HG02981 (cell line): ENCODE data around the gene PLEKHM2.
"Not testable (repeated sequence)": the region's sequence is repeated elsewhere in the genome, so short reads cannot be mapped to it uniquely, and the experiment has no call there.

ENCODE experiments used
- ATAC-seq: cut with Tn5 transposase; IDR thresholded peaks from one replicate; pipeline ENCODE4 v1.9.1; 2021; ENCODE audit warnings: mild to moderate bottlenecking, moderate library complexity; ENCODE audit not compliant: unreplicated experiment

The PLEKHM2 gene

GRCh38 chr1:15684042-15684461 is at the start of gene PLEKHM2:
Gene PLEKHM2, plus strand, starts transcription at chr1:15684320. Its CDS starts 239 bp downstream, at chr1:15684559.
- no peak for ATAC-seq

- ATAC-seq: no peak
Measured at GRCh38 chr1:15636436-15636835, 47.7 kb upstream of the PLEKHM2 start.

GRCh38 chr1:15637826-15638225 is 46.3 kb upstream of the PLEKHM2 start:
- no peak for ATAC-seq

GRCh38 chr1:15639262-15639661 is 44.9 kb upstream of the PLEKHM2 start:
- no peak for ATAC-seq

GRCh38 chr1:15639931-15640330 is 44.2 kb upstream of the PLEKHM2 start:
- ATAC-seq: no peak

GRCh38 chr1:15640667-15641066 is 43.5 kb upstream of the PLEKHM2 start:
- no peak for ATAC-seq

GRCh38 chr1:15649937-15650336 is 34.2 kb upstream of the PLEKHM2 start:
- no peak for ATAC-seq

GRCh38 chr1:15650433-15650832 is 33.7 kb upstream of the PLEKHM2 start:
- ATAC-seq: no peak

- not testable (repeated sequence) for ATAC-seq
Measured at GRCh38 chr1:15652130-15652529, 32.0 kb upstream of the PLEKHM2 start.

- ATAC-seq: no peak
Measured at GRCh38 chr1:15654091-15654690, 29.9 kb upstream of the PLEKHM2 start.

- ATAC-seq: no peak
Measured at GRCh38 chr1:15656464-15656863, 27.7 kb upstream of the PLEKHM2 start.

- ATAC-seq: no peak
Measured at GRCh38 chr1:15657021-15657420, 27.1 kb upstream of the PLEKHM2 start.

- ATAC-seq: no peak
Measured at GRCh38 chr1:15660151-15660550, 24.0 kb upstream of the PLEKHM2 start.

- ATAC-seq: no peak
Measured at GRCh38 chr1:15662477-15662876, 21.6 kb upstream of the PLEKHM2 start.

- no peak for ATAC-seq
Measured at GRCh38 chr1:15663925-15664324, 20.2 kb upstream of the PLEKHM2 start.

- no peak for ATAC-seq
Measured at GRCh38 chr1:15667362-15667761, 16.8 kb upstream of the PLEKHM2 start.

- ATAC-seq: no peak
Measured at GRCh38 chr1:15668089-15668754, 15.9 kb upstream of the PLEKHM2 start.

- ATAC-seq: no peak
Measured at GRCh38 chr1:15669074-15669473, 15.0 kb upstream of the PLEKHM2 start.

- ATAC-seq: no peak
Measured at GRCh38 chr1:15669864-15670263, 14.3 kb upstream of the PLEKHM2 start.

- no peak for ATAC-seq
Measured at GRCh38 chr1:15671430-15671829, 12.7 kb upstream of the PLEKHM2 start.

- ATAC-seq: no peak
Measured at GRCh38 chr1:15674386-15675159, 9.5 kb upstream of the PLEKHM2 start.

- no peak for ATAC-seq
Measured at GRCh38 chr1:15676010-15676409, 8.1 kb upstream of the PLEKHM2 start.
